HG03442 (cell line): ENCODE results near the gene MYL12A.
"Not testable (repeated sequence)": the region's sequence is repeated elsewhere in the genome, so short reads cannot be mapped to it uniquely, and the experiment has no call there.

Experiments
- ATAC-seq: cut with Tn5 transposase; IDR thresholded peaks from one replicate; pipeline ENCODE4 v1.9.1; 2021; ENCODE audit warnings: mild to moderate bottlenecking, moderate library complexity; ENCODE audit not compliant: unreplicated experiment

MYL12A gene

DNA sequence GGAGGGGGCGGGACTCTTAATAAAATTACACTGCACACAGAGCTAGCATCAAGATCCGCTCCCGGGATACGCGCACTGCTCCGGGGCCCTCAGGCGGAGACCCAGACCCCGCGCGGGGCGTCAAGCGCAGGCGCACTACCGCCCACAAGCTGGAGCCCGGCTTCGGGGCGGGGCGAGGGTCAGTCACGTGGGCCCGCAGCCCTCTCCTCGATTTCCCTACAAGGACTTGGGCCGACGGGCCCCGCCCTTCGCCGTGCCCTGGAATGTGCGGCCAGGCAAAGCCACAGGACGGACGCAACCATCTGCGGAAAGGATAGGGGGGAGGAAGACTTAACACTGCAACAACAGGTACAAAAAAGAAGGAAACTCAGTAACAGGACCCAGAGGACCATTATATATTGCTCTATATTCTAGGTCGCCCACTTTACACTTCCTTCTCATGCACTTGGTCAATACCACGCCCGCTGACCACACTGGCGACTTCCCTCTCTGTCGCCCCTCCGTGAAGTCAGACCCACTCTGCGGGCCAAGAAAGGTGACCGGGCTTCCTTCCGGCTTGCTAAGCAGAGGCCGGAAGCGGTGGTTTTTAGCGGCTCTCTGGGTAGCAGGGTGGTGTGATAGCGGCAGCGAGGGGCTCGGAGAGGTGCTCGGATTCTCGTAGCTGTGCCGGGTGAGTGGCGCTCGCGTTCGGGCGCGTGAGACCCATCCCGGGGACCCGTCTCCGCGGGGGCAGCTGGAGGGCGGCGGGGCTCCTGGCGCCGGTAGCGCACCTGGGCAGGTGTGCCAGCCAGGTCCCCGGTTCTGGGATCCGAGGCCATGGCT is at the start of gene MYL12A:
Gene MYL12A, plus strand, starts transcription at position 562 of the 822 bp plus-strand sequence. CDS start 5,447 bp downstream, outside the sequence.
- peak; percentile 77 for ATAC-seq

DNA sequence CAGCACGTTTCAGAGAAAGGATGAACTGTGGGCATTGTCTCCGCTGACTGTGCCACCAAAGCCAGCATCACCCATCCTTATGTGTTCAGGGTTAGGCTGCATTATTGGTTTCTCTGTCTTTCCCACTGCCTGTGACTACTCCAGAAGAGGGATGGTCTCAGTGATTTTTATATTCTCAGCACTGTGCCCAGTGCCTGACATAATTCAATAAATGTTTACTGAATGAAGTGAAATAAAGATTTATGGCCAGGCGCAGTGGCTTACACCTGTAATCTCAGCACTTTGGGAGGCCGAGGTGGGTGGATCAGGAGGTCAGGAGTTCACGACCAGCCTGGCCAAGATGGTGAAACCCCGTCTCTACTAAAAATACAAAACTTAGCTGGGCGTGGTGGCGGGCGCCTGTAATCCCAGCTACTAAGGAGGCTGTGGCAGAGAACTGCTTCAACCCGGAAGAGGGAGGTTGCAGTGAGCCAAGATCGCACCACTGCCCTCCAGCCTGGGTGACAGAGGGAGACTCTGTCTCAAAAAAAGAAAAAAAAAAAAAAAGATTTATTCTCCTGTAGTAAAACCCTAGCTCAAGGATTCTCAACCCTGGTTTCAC is 49.2 kb upstream of the MYL12A start:
- ATAC-seq = not testable (repeated sequence)

DNA sequence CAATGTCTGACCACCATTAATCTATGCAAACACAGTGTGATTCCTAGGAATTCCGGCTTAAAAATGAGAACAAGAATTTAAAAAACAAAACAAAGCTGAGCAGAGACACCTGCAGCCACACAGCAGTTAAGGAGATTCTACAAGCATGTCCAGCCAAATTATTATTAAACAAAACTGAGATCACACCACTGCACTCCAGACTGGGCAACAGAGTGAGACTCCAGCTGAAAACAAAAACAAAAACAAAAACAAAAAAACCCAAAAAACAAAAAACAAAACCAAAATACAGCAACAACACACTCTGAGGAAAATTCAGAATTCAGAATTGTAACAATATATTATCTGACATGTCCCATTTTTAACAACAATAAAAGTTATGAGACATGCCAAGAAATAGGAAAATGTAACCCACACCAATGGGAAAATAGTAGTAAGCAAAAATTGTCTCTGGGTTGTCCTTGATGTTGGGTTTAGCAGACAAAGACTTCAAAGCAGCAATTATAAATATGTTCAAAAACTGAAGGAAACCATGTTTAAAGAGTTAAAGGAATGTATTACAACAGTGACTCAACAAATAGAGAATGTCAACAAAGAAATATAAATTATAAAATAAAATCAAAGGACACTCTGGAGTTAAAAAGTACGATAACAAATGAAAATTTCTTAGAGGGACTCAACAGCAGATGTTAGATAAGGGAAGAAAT is 47.5 kb upstream of the MYL12A start:
- no peak for ATAC-seq

DNA sequence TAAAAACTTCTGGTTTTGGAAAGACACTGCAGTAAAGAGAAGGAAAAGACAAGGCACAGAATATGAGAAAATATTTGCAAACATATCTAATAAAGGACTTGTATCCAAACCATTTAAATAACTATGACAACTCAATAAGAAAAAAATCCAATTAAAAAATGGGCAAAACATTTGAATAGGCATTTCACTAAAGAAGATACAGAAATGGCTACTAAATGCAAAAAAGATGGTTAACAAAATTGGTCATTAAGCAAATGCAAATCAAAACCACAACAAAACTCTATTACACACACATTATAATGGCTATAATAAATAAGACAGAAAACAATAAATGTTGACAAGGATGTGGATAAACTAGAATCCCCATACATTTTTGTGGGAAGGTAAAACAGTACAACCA is 42.4 kb upstream of the MYL12A start:
- no peak for ATAC-seq

DNA sequence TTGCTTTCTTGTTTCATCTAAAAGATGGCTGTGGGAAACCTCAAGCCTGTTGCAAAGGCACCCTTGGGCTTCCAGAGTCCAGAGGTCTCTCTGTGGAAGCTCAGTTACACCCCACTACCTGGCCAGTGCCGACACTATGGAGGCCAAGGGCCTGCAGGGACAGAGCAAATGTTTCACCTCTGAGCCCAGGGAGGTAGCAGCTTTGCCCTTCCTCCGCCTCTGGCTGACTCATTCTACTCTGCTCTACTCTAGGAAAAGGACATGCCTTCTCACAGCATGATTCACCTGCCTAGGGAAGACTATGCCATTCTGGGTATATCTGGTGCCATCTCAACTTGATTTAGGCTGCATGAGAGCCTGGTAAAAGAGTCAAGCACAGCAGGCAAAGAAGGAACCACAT is 40.0 kb upstream of the MYL12A start:
- ATAC-seq = no peak

DNA sequence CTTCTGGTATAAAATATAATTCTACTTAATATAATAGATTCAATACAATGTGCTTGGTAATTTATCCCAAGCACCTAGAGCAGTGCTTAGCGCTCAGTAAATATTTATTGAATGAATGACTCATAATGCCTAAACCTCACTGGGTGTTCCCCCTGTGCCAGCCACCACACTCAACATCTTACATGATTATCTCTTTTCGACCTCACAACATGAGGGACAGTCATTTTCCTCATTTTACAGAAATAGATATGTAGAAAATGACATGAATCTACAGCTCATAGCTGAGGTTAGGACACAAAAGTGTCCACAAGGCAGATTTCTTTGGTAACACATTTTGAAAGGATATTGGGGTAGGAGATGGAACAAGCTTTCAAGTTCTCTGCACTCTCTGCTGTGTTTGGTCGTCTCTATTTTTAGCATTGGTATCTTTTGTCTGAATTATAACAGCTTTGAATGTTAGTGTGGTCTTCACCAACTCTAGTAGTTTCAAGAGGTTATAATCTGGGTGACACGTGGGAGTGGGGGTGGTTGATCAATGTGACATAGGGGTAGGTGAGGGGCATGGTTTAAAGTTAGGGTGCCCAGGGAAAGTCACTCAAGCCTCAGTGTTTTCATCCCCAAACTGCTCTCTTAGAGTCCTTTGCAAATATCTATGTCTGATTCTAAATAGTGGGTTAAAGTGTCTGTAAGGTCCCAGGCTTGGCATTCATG is 37.6 kb upstream of the MYL12A start:
- ATAC-seq = peak; percentile 94

DNA sequence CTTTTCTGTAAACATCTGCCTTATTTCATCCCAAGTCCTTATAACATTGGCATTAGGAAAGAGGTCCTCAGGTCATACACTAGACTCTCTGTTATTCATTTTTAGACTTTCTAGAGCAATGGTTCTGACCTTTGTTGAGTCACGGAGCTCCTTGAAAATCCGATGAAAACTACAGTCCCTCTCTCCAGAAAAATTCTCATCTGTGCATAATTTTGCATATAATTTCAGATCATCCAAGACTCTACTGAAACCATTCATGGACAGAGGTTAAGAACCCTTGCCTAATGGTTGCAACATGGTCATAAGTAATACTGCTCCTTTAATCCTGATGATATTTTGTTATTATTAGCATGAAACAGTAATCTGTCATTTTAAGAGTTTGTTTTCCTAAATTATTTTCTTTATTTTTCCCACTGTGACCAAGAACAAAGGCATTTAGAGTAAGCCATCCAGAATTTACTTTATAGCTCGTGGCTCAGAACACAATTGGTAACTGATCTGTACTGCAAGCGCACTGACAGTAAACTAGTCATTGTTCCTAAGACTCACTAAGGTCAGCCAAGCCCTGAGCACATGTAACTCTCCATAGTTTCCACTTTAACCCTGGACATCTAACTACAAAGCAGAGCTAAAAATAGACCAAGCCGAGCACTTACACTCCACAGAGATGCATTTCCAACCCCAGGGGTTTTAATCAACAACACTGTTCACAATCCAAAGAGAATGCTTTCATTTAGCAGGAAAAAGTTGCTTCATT is 36.2 kb upstream of the MYL12A start:
- ATAC-seq = no peak

DNA sequence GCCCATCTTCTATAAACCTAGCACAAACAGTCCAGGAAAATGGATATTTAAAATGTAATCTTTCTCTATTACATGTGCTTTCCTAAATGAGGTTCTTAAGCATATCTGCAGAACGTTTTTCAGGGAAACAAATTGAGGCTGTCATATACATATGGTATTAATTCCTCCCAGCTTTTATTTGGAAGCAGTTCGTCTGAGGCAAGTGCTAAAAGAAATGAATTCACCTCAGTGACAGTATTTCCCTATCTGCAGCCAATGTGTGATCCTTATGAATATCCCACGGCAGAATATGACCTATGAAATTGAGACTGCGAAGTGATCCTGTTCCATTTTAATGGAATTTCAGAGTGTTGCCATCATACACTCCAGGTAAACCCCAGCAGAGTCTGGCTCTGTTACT is 34.9 kb upstream of the MYL12A start:
- no peak for ATAC-seq

DNA sequence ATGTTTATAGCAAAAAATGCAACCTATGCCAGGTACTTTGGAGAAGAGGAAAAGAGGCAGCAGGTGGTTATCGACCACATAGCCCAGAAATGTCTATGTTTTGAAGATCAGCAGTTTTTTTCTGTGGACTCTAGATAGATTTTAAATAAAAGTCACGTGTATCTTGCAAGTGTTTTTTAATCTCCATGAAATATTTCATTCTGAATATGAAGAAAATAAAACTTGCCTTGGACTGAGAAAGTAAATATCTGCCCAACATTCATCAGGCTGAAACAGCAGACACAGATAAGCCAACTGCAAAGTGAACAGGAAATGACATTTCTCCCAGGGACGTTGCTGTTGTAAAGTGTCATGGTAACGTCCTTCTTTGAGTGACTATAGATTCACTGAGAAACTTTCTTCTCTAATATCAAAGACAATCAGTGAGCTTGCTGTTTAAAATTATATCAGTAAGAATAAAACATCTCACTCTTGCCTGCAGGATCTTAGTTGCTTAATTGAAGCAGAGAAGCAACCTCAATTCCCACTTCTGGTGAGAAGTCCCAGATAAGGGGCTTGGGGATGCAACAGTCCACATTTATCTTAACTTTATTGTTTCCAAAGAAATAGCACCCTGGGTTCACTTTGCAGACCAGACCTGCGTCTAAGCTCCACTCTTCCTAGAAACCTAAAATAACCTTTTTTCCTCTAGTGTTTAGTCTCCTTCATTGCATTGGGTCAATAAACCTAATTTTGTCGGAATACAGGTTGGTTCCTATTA is 34.1 kb upstream of the MYL12A start:
- ATAC-seq = no peak

DNA sequence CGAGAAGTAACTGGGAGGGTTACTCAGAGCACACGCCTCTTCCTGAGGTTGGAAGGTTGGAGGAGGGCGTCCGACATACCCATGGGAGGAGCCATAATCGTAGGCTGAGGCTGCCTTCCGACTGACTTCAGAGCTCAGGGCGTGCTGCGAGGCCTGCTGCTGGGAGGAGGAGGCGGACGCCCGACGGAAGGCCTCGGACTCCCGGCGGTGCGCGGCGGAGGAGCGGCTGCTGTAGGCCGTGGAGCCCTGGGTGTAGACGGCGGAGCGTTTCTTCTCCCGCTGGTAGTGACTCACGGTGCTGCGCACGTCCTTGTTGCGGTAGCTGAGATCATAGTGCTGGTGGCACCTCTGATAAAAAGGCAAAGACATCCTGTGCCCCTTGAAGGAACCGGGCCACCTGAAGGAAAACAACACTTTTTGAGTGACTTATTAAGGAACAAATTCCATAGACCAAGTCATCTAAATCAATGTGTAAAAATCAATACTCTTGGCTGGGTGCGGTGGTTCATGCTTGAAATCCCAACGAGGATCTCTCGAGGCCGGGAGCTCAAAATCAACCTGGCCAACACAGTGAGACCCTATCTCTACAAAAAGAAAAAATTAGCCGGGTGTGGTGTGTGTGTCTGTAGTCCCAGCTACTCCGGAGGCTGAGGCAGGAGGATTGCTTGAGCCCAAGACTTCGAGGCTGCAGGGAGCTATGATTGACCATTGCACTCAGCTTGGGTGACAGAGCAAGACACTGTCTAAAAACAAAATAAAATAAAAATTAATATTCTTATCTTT is 32.6 kb upstream of the MYL12A start:
- no peak for ATAC-seq

DNA sequence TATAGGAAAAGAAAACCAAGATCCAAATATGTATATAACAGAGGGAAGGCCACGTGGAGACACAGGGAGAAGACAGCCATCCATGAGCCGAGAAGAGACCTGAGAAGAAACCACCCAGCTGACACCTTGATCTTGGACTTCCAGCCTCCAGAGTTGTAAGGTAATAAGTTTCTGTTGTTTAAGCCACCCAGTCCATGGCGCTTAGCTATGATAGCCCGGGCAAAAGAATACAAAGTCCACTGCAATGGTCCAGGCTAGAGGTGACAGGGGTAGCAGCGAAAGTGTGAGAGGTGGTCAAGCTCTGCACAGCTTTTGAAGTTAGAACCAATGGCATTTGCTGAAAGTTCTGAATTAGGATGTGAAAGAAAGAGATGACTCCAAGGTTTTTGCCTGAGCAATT is 30.6 kb upstream of the MYL12A start:
- ATAC-seq = no peak

DNA sequence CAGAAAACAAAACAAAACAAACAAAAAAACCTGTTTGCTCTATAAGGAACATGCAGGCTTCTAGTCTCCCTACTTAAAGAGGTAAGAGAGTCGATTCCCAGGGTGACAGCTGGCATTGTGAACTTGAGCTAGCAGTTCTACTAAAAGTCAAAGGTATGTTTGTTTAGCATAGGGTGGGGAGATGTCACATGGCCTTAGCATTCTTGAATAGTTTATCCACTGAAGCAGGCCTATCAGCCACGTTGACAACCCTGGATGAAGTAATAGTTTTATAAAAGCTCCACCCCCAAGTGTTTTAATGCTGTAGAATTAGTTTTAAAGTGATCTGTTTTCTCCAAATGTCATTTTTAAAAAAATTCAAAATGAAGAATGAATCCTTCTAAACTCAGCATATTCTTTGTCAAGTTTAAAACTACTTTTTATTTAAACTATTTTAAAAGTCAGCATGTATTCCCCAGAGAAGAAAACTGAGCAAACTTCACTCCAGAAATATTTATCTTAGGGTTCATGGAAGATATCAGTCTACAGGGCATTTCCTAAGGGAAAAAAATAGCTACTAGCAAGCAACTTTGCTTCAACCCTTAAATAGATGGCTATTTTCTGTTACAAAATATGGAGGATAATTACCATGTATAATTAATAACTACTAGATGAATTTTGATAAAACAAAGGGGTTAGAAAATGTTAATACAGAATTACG is 29.5 kb upstream of the MYL12A start:
- ATAC-seq = no peak

DNA sequence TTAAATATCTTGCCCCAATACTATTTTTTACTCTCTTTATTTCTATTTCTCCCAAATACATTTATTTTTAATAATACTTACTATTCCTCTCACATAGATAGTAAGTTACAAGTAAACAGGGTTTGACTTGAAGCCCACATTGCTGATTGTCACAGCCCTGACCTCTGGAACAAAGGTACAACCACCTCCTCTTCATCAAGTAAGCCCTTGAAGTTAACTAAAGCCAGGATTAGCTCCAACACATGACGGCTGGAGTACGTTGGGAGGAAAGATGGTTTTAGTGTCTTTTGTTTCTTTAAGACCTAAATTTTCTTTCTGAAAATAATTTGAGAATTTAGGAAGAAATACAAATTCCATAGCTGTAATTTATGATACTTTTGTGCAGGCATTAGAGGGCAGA is 28.8 kb upstream of the MYL12A start:
- ATAC-seq = no peak

DNA sequence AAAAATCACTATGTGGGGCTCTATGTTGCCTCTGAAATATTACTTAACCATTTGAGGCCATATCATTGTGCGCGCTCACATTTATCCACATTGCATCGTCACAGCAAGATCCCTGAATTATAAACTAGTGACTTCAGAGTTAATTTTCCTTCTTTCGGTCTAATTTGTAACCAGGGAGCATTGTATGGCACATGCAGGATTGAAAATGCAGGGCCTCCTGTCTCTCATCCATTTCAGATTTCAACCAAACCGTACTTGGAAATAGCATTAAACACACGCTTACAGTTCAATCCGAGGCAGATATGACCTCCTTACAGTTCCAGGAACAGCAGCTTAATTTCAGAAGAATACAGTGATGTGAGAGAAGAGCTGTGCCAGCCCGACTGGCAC is 28.4 kb upstream of the MYL12A start:
- no peak for ATAC-seq

DNA sequence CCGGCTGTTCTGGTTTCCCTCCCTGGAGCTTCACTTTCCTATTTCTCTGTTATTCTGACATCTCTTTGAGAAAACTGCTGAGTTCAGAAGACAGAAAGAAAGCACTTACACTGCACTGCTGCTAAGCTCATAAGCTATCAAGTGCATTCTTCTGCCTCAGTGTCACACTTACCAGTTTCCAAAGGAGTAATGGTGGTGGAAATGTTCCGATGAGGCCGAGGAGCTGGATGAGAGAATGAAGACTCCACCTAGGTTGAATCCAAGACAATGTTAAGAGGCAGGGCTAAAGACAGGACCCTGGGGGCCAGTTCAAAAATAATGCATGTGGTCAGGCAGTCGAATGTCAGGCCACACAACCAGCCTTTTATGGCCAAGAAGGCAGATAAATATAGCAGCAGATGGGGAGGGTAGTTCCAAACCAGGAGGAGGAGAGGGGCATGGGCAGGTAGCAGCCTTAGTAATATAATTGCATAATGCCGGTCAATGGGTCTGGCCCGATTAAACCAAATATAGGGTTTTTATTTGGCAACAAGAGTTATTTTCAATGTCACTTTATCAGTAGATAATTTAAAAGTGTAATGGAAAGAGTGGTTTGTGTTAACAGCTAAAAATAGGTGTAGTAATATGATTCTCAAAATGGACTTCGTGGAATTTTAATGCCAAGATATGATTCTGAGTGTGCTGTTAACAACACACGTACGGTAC is 27.8 kb upstream of the MYL12A start, which contains the start of gene MYOM1:
Gene MYOM1, minus strand, starts transcription at position 338 of the 705 bp plus-strand sequence. CDS start 4,745 bp downstream, outside the sequence.
- ATAC-seq = no peak

DNA sequence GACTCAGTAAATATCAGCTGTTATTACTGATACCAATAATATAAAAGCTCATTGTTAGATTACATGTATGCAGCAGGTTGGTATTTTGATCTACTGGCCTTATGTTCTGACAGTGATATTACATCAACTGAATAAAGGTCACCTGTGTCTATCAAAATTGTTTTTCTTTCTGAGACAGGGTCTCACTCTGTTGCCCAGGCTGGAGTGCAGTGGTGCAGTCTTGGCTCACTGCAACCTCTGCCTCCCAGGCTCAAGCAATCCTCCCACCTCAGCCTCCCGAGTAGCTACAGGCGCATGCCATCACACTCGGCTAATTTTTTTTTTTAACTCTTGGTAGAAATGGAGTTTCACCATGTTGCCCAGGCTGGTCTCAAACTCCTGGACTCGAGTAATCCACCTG is 26.7 kb upstream of the MYL12A start:
- ATAC-seq = not testable (repeated sequence)

DNA sequence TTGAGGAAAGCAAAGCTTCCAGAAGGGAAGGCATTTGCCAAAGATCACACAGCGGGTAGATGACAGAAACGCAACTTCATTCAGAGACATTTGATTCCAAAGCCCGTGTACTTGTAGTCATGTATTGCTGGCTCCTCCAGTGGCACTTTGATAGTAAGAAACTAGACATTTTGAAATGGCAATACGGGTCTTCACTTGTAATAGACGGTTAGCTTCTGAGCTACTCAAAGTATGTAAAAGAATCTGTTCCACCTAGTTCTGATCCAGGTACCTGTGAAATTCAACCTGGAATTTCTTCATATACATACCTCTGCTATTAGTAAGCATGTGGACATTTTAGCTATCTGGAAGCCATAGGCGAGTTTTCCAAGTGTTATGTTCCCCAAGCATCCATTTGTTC is 26.1 kb upstream of the MYL12A start:
- no peak for ATAC-seq

DNA sequence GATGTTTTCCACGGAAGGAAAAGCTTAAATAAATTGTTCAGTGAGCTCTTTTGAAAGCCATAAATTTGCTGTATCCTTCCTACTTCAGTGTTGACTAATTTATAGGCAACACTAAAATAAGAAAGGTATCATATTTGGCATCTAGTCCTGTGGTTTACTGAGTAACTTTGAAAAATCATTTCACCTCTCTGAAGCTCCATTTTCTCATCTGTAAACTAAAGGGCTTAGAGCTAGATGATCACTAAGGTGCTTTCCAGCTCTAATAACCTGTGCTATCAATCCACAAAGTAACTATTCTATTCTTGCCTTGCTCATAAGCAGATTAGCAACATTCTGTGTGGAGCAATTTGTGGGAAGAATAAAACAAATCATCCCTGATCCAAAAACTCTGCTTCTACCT is 24.2 kb upstream of the MYL12A start:
- no peak for ATAC-seq
